SJCRH30 (cell line): ENCODE measurements around the gene CCDC150. TPM values are rescaled to one million over a fixed set of nuclear protein-coding genes. Genes with fewer than 3 reads are reported as not detected.
"Not testable (repeated sequence)": the region's sequence is repeated elsewhere in the genome, so short reads cannot be mapped to it uniquely, and the experiment has no call there.

Experiments
- DNase-seq, 2 experiments: peaks; one replicate each; pipeline ENCODE4 v3.0.0-alpha.2; 2015 to 2020
- H3K27ac ChIP-seq: fragments of 250-450 bp; sonication (Bioruptor Pico); 2 replicates; pipeline ENCODE4 v1.5.1; 2020; ENCODE audit warnings: mild to moderate bottlenecking, moderate library complexity
- H3K27me3 ChIP-seq: fragments of 250-450 bp; sonication (Bioruptor Pico); 2 replicates; pipeline ENCODE4 v1.5.1; 2020; ENCODE audit warnings: mild to moderate bottlenecking, moderate library complexity
- H3K36me3 ChIP-seq: fragments of 250-450 bp; sonication (Bioruptor Pico); 2 replicates; pipeline ENCODE4 v1.5.1; 2020; ENCODE audit warnings: mild to moderate bottlenecking, moderate library complexity
- H3K4me1 ChIP-seq: fragments of 250-450 bp; sonication (Bioruptor Pico); 2 replicates; pipeline ENCODE4 v1.5.1; 2020; ENCODE audit warnings: mild to moderate bottlenecking, moderate library complexity
- H3K4me3 ChIP-seq: fragments of 250-450 bp; sonication (Bioruptor Pico); 2 replicates; pipeline ENCODE4 v1.5.1; 2020; ENCODE audit warnings: mild to moderate bottlenecking, moderate library complexity
- H3K9me3 ChIP-seq: fragments of 250-450 bp; sonication (Bioruptor Pico); replicated peaks from 2 replicates; pipeline ENCODE4 v1.5.1; 2020; ENCODE audit warnings: mild to moderate bottlenecking, moderate library complexity
- total RNA-seq: library from RNA; depleted of rRNA; stranded (reverse); fragments of >200 nt; shearing (Covaris generic); gene quantifications from 2 replicates; pipeline ENCODE4 v1.2.3, GENCODE V29; 2014

Gene CCDC150
- total RNA-seq, 1 experiment from 2014 or later = 17.4 TPM

DNA sequence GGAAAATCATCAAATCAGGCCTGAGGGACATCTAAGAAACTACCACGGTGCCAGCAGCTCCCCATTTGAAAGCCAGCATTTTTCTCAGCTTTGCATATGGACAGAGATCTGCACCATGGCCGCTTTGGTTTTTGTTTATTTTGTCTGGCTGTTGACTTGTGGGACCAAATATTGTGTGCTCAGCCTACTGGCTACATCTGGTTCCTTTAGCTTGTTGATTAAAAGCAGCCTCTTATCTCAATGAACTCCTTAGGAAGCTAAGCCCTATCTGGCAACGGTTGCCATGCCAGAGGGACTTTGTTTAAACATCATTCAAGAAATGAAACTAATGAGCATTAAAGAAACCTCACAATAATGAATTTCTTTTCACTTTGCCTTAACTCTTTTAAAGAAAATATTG lies 32.4 kb upstream of the CCDC150 start:
- H3K27ac ChIP-seq = no peak overlapping the region
- no peaks in the 10 kb centered on the region for H3K27me3 ChIP-seq
- H3K4me1 ChIP-seq = no peaks in the 10 kb centered on the region; the same call in 1 of the 2 replicates
- no peaks in the 10 kb centered on the region for H3K9me3 ChIP-seq
- DNase-seq = no peak
- H3K36me3 ChIP-seq = no peaks in the 10 kb centered on the region
- no peak overlapping the region for H3K4me3 ChIP-seq

DNA sequence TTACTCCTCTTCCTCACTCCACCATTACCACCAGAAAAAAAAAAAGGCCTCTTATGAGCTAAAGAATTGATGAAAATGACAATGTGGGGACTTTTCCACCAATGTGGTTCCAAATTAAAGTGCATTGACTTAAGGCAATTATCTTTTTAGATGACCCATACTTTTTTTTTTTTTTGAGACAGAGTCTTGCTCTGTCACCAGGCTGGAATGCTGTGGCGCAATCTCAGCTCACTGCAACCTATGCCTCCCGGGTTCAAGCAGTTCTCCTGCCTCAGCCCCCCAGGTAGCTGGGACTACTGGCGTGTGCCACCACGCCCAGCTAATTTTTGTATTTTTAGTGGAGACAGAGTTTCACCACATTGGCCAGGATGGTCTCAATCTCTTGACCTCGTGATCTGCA lies 31.6 kb upstream of the CCDC150 start:
- not testable (repeated sequence) for H3K4me1 ChIP-seq, H3K36me3 ChIP-seq, H3K4me3 ChIP-seq, DNase-seq, H3K27me3 ChIP-seq, H3K27ac ChIP-seq, H3K9me3 ChIP-seq

- Histone ChIP-seq H3K27ac (no peak overlapping the region), H3K4me1 (no peaks in the 10 kb centered on the region), H3K36me3 (no peaks in the 10 kb centered on the region), H3K27me3 (no peaks in the 10 kb centered on the region), H3K4me3 (no peak overlapping the region), H3K9me3 (no peaks in the 10 kb centered on the region)
- DNase-seq = no peak
These were observed 29.7 kb upstream of the CCDC150 start for GRCh38 chr2:196609806-196610205.

DNA sequence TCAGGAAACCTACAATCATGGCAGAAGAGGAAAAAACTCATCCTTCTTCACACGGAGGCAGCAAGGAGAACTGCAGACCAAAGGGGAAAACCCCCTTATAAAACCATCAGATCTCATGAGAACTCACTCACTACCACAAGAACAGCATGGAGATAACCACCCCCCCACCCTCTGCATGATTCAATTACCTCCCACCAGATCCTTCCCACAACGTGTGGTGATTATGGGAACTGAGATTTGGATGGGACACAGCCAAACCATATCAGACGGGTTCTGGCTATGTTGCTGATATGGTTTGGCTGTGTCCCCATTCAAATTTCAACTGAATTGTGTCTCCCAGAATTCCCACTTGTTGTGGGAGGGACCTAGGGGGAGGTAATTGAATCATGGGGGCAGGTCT lies 28.7 kb upstream of the CCDC150 start:
- Histone ChIP-seq H3K4me3 (no peak overlapping the region), H3K9me3 (no peaks in the 10 kb centered on the region), H3K27ac (no peak overlapping the region), H3K36me3 (no peaks in the 10 kb centered on the region), H3K27me3 (no peaks in the 10 kb centered on the region), H3K4me1 (no peaks in the 10 kb centered on the region)
- DNase-seq = no peak

DNA sequence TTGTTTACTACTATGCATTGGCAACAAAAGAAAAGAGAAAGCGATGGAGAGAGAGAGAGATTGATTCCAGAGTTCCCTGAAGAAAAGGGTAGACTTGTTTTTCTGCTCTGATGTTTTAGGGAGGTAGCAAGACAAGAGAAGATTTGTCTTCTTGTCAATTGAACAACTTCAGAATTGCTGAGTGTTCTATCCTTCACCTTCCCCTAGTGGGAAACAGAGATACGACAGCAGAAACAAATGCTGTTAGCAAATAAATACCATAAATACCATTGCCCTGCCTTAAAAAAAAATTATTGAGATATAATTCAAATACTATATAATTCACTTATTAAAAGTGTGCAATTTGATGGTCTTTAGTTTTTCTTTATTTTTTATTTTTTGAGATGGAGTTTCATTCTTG lies 26.2 kb upstream of the CCDC150 start:
- Histone ChIP-seq H3K4me1 (no peaks in the 10 kb centered on the region), H3K36me3 (no peaks in the 10 kb centered on the region), H3K27me3 (no peaks in the 10 kb centered on the region), H3K27ac (no peak overlapping the region), H3K9me3 (no peaks in the 10 kb centered on the region), H3K4me3 (no peak overlapping the region)
- DNase-seq = no peak

DNA sequence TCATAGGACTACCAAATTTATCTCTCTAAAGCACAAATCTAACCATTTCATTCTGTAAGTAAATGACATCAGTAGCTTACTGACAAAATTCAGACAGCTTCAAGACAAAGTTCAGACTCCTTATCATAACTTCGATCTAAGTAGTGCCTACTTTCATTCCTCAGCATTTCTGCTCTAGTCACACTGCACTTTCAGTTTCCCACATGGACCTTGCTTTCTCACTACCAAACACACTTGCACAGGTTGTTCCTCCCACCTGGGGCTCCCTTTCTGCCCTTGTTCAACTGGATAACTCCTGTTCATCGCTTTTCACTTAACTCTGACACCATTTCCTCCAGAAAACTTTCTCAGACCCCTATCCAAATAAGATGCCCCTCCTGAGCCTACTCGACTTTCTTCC lies 22.1 kb upstream of the CCDC150 start:
- no peak for DNase-seq
- Histone ChIP-seq H3K27ac (no peak overlapping the region), H3K36me3 (no peaks in the 10 kb centered on the region), H3K9me3 (no peaks in the 10 kb centered on the region), H3K27me3 (no peaks in the 10 kb centered on the region), H3K4me3 (no peak overlapping the region), H3K4me1 (no peaks in the 10 kb centered on the region)

DNA sequence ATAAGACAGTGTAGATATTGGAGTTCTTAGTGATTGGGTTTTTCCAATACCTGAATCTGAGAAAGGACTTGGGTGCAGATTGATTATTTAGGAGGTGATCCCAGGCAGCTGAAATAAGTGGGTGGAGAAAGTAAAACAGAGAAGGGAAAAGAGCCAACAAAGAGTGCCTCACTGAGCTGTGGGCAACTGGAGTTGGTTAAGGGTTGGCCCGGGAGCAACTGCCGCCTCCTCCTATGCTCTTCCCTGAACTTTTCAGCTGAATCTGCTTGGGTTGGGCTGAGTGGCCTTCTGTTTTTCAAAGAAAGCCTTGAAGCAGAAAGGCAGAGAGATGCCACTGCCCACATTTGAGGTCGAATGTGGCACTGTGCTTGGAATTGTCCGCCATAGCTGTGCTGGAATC lies 20.9 kb upstream of the CCDC150 start:
- Histone ChIP-seq H3K4me1 (no peaks in the 10 kb centered on the region), H3K27me3 (no peaks in the 10 kb centered on the region)

GRCh38 chr2:196630531-196630930 lies 9.0 kb upstream of the CCDC150 start:
- no peaks in the 10 kb centered on the region for H3K36me3 ChIP-seq
- H3K4me3 ChIP-seq = no peak overlapping the region

More for the DNA sequence above, 20.9 kb upstream of the CCDC150 start:
- no peak overlapping the region for H3K27ac ChIP-seq
- no peaks in the 10 kb centered on the region for H3K36me3 ChIP-seq
- H3K4me3 ChIP-seq = no peak overlapping the region
- DNase-seq = no peak
- H3K9me3 ChIP-seq = no peaks in the 10 kb centered on the region

GRCh38 chr2:196635156-196635555 lies 4.4 kb upstream of the CCDC150 start:
- no peak for DNase-seq
- H3K27me3 ChIP-seq = no peaks in the 10 kb centered on the region

More at GRCh38 chr2:196630531-196630930, 9.0 kb upstream of the CCDC150 start:
- no peak for DNase-seq
- Histone ChIP-seq H3K27me3 (no peaks in the 10 kb centered on the region), H3K27ac (no peak overlapping the region), H3K4me1 (no peaks in the 10 kb centered on the region), H3K9me3 (0 out of 2 replicates have a peak, but pooled peaks cover 3% of the 10 kb centered on the region)

DNA sequence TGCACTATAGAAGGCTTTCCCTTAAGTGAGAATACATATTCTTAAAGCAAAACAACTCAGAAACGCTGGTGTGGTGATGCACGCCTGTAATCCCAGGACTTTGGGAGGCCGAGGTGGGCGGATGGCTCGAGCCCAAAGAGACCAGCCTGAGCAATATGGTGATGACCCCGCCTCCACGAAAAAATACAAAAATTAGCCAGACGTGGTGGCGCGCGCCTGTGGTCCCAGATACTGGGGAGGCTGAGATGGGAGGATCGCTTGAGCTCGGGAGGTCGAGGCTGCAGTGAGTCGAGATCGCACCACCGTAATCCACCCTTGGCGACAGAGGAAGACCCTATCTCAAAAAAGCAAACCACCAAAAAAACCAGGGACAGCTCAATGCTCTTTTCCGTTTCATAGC lies 750 bp upstream of the CCDC150 start:
- Histone ChIP-seq H3K9me3 (no peaks in the 10 kb centered on the region), H3K4me1 (no peaks in the 10 kb centered on the region; the same call in 1 of the 2 replicates), H3K36me3 (no peaks in the 10 kb centered on the region), H3K4me3 (peak overlapping the region; percentile 74), H3K27ac (no peak overlapping the region), H3K27me3 (no peaks in the 10 kb centered on the region)
- DNase-seq = no peak

More at GRCh38 chr2:196635156-196635555, 4.4 kb upstream of the CCDC150 start:
- Histone ChIP-seq H3K27ac (no peak overlapping the region), H3K4me3 (no peak overlapping the region), H3K36me3 (no peaks in the 10 kb centered on the region), H3K4me1 (no peaks in the 10 kb centered on the region; the same call in 1 of the 2 replicates), H3K9me3 (0 out of 2 replicates have a peak, but pooled peaks cover 3% of the 10 kb centered on the region)

- H3K9me3 ChIP-seq = no peaks in the 10 kb centered on the region
- peak overlapping the region; percentile 46 for H3K27ac ChIP-seq
- H3K36me3 ChIP-seq = no peaks in the 10 kb centered on the region
- DNase-seq = no peak
- H3K27me3 ChIP-seq = no peaks in the 10 kb centered on the region
- no peaks in the 10 kb centered on the region; the same call in 1 of the 2 replicates for H3K4me1 ChIP-seq
- H3K4me3 ChIP-seq = peak overlapping the region; percentile 74
These were observed 575 bp downstream of the CCDC150 start for GRCh38 chr2:196640031-196640548.

DNA sequence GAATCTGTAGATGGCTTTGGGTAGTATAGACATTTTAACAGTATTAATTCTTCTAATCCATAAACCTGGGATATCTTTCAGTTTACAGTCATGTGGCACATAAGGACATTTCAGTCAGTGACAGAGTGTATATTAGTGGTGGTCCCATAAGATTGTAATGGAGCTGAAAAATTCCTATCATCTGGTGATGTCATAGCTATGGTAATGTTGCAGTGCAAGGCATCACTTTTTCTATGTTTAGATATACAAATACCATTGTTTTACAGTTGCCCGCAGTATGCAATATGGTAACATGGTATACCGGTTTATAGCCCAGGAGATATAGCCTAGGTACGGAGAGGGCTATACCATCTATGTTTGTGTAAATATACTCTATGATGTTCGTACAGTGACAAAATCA lies 9.7 kb downstream of the CCDC150 start:
- no peaks in the 10 kb centered on the region for H3K4me1 ChIP-seq

GRCh38 chr2:196651387-196652094 lies 12.0 kb downstream of the CCDC150 start:
- no peak for DNase-seq
- Histone ChIP-seq H3K27me3 (no peaks in the 10 kb centered on the region), H3K4me1 (no peaks in the 10 kb centered on the region), H3K9me3 (peaks cover 18% of the 10 kb centered on the region), H3K4me3 (no peak overlapping the region), H3K27ac (no peak overlapping the region), H3K36me3 (peaks cover 10% of the 10 kb centered on the region)

More for the DNA sequence above, 9.7 kb downstream of the CCDC150 start:
- no peak for DNase-seq
- no peak overlapping the region for H3K27ac ChIP-seq
- peaks cover 8% of the 10 kb centered on the region for H3K36me3 ChIP-seq
- no peak overlapping the region for H3K4me3 ChIP-seq
- H3K27me3 ChIP-seq = no peaks in the 10 kb centered on the region
- H3K9me3 ChIP-seq = peaks cover 12% of the 10 kb centered on the region

- Histone ChIP-seq H3K27me3 (no peaks in the 10 kb centered on the region), H3K4me1 (no peaks in the 10 kb centered on the region), H3K9me3 (peaks cover 18% of the 10 kb centered on the region), H3K4me3 (no peak overlapping the region), H3K36me3 (peaks cover 10% of the 10 kb centered on the region), H3K27ac (no peak overlapping the region)
- DNase-seq = no peak
These were observed 13.4 kb downstream of the CCDC150 start for GRCh38 chr2:196652869-196653268.

- no peaks in the 10 kb centered on the region for H3K27me3 ChIP-seq
- H3K4me3 ChIP-seq = no peak overlapping the region
- H3K9me3 ChIP-seq = peaks cover 18% of the 10 kb centered on the region
- peaks cover 13% of the 10 kb centered on the region for H3K36me3 ChIP-seq
- no peak overlapping the region for H3K27ac ChIP-seq
- no peak for DNase-seq
- no peaks in the 10 kb centered on the region for H3K4me1 ChIP-seq
These were observed 14.3 kb downstream of the CCDC150 start for GRCh38 chr2:196653843-196654242.

DNA sequence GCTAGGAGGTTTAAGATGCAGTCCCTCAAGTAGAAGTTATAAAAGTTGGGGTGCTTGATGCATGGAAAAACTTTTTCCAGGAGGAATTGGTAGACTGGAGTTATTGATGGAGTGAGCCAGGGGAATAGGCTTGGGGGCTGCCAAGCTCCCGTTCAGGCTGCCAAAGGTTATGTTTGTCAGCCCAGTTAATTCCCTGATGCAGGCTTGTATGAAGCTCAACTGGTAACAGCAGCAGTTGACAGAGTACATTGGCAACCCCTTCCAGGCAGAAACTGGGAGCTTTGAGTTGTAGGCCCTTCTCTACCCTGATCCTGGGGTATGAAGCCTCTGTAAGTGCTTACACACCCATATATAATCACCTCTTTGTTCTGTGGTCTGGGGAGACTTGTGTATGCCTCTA lies 16.2 kb downstream of the CCDC150 start:
- H3K27me3 ChIP-seq = no peaks in the 10 kb centered on the region
- H3K27ac ChIP-seq = no peak overlapping the region
- H3K4me1 ChIP-seq = no peaks in the 10 kb centered on the region
- H3K4me3 ChIP-seq = no peak overlapping the region
- H3K36me3 ChIP-seq = peaks cover 18% of the 10 kb centered on the region
- DNase-seq = no peak
- peaks cover 17% of the 10 kb centered on the region for H3K9me3 ChIP-seq
